ENCODE results near the gene NPAS2.

GRCh38 chr2:100819370-100820272, at the start of gene NPAS2:
- TF ChIP-seq POLR2A (IDR thresholded peaks at IDR 0.05) = no peak
- no peak for TF ChIP-seq CTCF (IDR thresholded peaks at IDR 0.05)

Data from transverse colon (tissue), 3 donors.